SH-SY5Y (cell line): Measurements from ENCODE around the gene CD59.

Experiments
- GATA2 ChIP-seq: IDR thresholded peaks from 2 replicates; pipeline ENCODE4 v1.6.1; 2011; ENCODE audit warnings: mild to moderate bottlenecking, low read depth, low read length
- GATA3 ChIP-seq: IDR thresholded peaks from 2 replicates; pipeline ENCODE4 v1.6.1; 2011; ENCODE audit warnings: low read depth, mild to moderate bottlenecking, low read length, moderate library complexity

DNA sequence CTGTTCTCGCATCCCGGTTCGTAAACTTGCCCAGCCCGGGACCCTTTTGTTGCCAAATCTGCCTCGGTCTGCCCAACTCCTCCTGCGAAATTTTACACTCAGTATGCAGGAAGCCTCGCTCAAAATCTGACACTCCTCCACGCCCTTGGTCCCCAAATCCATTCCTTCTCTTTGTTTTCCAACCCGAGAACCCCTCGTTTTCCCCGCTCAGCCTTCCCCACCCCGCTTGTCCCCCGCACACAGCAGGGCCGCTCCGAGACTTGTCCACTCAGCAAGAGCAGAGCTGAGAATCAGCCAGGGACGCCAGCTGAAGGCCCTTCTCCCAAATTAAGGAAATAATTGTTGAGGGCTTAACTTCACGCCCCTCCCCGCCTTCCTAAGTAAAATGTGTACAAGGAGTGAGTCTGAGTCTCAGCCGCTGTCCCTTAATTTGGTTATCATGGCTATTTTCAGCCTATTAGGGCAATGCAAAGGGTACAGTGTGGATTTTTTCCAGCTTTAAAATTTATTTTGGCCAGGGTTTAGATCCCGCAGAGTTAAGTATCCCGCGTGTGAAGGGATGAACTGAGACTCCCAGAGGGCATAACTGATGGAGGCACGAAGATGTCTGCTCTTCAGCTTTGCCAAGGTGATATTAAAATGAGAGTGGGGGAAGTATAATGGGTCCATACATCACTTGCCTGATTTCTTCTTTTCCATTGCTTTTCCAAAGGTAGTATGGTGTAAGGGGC, 38.7 kb upstream of the CD59 start:
- TF ChIP-seq GATA2 = no peak
- no peak for TF ChIP-seq GATA3
